Activated CD4-positive, alpha-beta T cell treated with anti-CD3 and anti-CD28 coated beads for 4 hours (primary cell): Measurements from ENCODE around the gene PDXK.
"Not testable (repeated sequence)": the region's sequence is repeated elsewhere in the genome, so short reads cannot be mapped to it uniquely, and the experiment has no call there.

Experiments
- DNase-seq, 2 donors: peaks; one replicate each; pipeline ENCODE4 v3.0.0-alpha.2; 2020

Gene PDXK

GRCh38 chr21:43697758-43698643, 20.9 kb upstream of the PDXK start:
- no peak for DNase-seq

GRCh38 chr21:43699492-43699777, 19.5 kb upstream of the PDXK start:
- DNase-seq, result not testable (repeated sequence)

GRCh38 chr21:43699933-43700599, 18.9 kb upstream of the PDXK start:
- DNase-seq, result no peak

- no peak for DNase-seq
Observed at GRCh38 chr21:43701936-43702784, 16.8 kb upstream of the PDXK start.

GRCh38 chr21:43702785-43703034, 16.2 kb upstream of the PDXK start:
- no peak for DNase-seq

- DNase-seq, result no peak
Observed at GRCh38 chr21:43703035-43703880, 15.7 kb upstream of the PDXK start.

- DNase-seq, result no peak
Observed at GRCh38 chr21:43707462-43707861, 11.5 kb upstream of the PDXK start.

- DNase-seq, result no peak
Observed at GRCh38 chr21:43708745-43709381, 10.1 kb upstream of the PDXK start.

- DNase-seq, result no peak
Observed at GRCh38 chr21:43712268-43712942, 6.5 kb upstream of the PDXK start.

GRCh38 chr21:43713123-43713522, 5.8 kb upstream of the PDXK start:
- DNase-seq, result not testable (repeated sequence)

- no peak for DNase-seq
Observed at GRCh38 chr21:43716376-43717165, 2.4 kb upstream of the PDXK start.

- no peak for DNase-seq
Observed at GRCh38 chr21:43717166-43717853, 1.6 kb upstream of the PDXK start.

- no peak for DNase-seq
Observed at GRCh38 chr21:43717967-43718871, 710 bp upstream of the PDXK start.

GRCh38 chr21:43719748-43720538, 1.0 kb downstream of the PDXK start:
- peak in 1 of 2 donors; percentile 28 for DNase-seq

- DNase-seq, result no peak
Observed at GRCh38 chr21:43720539-43721166, 1.7 kb downstream of the PDXK start.

GRCh38 chr21:43721206-43721605, 2.3 kb downstream of the PDXK start:
- no peak for DNase-seq

GRCh38 chr21:43721939-43722338, 3.0 kb downstream of the PDXK start:
- DNase-seq, result no peak

GRCh38 chr21:43723648-43724047, 4.7 kb downstream of the PDXK start:
- DNase-seq, result no peak
